Measurements from ENCODE around the gene MIPOL1. TPM values are rescaled to one million over a fixed set of nuclear protein-coding genes. Genes with fewer than 3 reads are reported as not detected.

Gene MIPOL1
- total RNA-seq, 3 donors from 2014 or later (not counting 1 experiment from before 2014, with no cell fraction given), result not detected

GRCh38 chr14:37401093-37401492 is 203.4 kb downstream of the MIPOL1 start:
- no peaks in the 10 kb centered on the region for H3K36me3 ChIP-seq (ENCODE audit: control insufficient read depth, insufficient read depth, low read length)
- no peak for DNase-seq
- Mint-ChIP-seq H3K4me3 (no peak overlapping the region), H3K27me3 (ENCODE audit: low read depth in 2 of 2) (no peaks in the 10 kb centered on the region), H3K4me1 (no peaks in the 10 kb centered on the region), H3K36me3 (peaks cover 21% of the 10 kb centered on the region), H3K27ac (no peak overlapping the region), H3K9me3 (peaks cover 10 to 15% of the 10 kb centered on the region in 2 donors)
- H3K4me1 ChIP-seq (ENCODE audit: control insufficient read depth, insufficient read depth, low read length), result no peaks in the 10 kb centered on the region
- H3K9me3 ChIP-seq (ENCODE audit: control insufficient read depth, insufficient read depth, low read length), result peaks cover 11% of the 10 kb centered on the region
- no peaks in the 10 kb centered on the region for H3K27me3 ChIP-seq (ENCODE audit: control insufficient read depth, insufficient read depth, low read length)
- H3K4me3 ChIP-seq (ENCODE audit: low read length), result no peak overlapping the region
- no CpG with 5 or more reads among the region's 1 CpG for WGBS (ENCODE audit: insufficient coverage)
- ATAC-seq, result no peak
- no peak overlapping the region for H3K27ac ChIP-seq (ENCODE audit: low read length)
- TF ChIP-seq, protein P1, sequence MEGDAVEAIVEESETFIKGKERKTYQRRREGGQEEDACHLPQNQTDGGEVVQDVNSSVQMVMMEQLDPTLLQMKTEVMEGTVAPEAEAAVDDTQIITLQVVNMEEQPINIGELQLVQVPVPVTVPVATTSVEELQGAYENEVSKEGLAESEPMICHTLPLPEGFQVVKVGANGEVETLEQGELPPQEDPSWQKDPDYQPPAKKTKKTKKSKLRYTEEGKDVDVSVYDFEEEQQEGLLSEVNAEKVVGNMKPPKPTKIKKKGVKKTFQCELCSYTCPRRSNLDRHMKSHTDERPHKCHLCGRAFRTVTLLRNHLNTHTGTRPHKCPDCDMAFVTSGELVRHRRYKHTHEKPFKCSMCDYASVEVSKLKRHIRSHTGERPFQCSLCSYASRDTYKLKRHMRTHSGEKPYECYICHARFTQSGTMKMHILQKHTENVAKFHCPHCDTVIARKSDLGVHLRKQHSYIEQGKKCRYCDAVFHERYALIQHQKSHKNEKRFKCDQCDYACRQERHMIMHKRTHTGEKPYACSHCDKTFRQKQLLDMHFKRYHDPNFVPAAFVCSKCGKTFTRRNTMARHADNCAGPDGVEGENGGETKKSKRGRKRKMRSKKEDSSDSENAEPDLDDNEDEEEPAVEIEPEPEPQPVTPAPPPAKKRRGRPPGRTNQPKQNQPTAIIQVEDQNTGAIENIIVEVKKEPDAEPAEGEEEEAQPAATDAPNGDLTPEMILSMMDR (IDR thresholded peaks at IDR 0.05), result no peak
- intact Hi-C loops (cut with micrococcal nuclease), result no loop called here

DNA sequence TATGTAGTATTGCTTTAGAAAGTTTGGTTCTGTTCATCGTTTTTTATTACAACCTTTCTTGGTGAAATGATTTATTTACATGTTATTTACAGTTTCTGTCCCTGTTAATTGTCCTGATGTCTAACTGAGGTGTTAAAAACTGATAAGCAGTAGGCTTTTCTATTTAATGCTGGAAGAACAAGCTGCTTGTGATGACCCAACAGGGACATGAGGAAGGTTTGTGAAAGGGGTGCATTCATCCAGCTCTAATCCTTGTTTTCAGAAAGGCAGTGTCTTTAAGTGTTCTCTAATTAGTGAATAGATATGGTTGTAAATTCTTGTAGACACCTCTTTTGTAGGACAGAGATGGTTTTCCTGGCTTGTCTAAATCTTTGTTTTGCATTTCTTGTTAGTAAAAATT is 205.9 kb downstream of the MIPOL1 start:
- Histone ChIP-seq H3K4me1 (ENCODE audit: control insufficient read depth, insufficient read depth, low read length) (no peaks in the 10 kb centered on the region), H3K4me3 (ENCODE audit: low read length) (no peak overlapping the region), H3K27me3 (ENCODE audit: control insufficient read depth, insufficient read depth, low read length) (no peaks in the 10 kb centered on the region), H3K9me3 (ENCODE audit: control insufficient read depth, insufficient read depth, low read length) (no peaks in the 10 kb centered on the region), H3K36me3 (ENCODE audit: control insufficient read depth, insufficient read depth, low read length) (no peaks in the 10 kb centered on the region), H3K27ac (ENCODE audit: low read length) (no peak overlapping the region)
- H3K4me1 Mint-ChIP-seq, result no peaks in the 10 kb centered on the region
- TF ChIP-seq, protein P1 (IDR thresholded peaks at IDR 0.05), result no peak
- no peak overlapping the region for H3K4me3 Mint-ChIP-seq
- H3K36me3 Mint-ChIP-seq, result peaks cover 12% of the 10 kb centered on the region
- peaks cover 10 to 11% of the 10 kb centered on the region in 2 donors for H3K9me3 Mint-ChIP-seq
- no peak for DNase-seq
- ATAC-seq, result no peak
- H3K27ac Mint-ChIP-seq, result no peak overlapping the region
- intact Hi-C loops (cut with micrococcal nuclease), result no loop called here
- no peaks in the 10 kb centered on the region for H3K27me3 Mint-ChIP-seq (ENCODE audit: low read depth in 2 of 2)
- no CpG with 5 or more reads among the region's 1 CpG for WGBS (ENCODE audit: insufficient coverage)

- Histone ChIP-seq H3K4me3 (ENCODE audit: low read length) (no peak overlapping the region), H3K4me1 (ENCODE audit: control insufficient read depth, insufficient read depth, low read length) (no peaks in the 10 kb centered on the region), H3K27me3 (ENCODE audit: control insufficient read depth, insufficient read depth, low read length) (no peaks in the 10 kb centered on the region), H3K27ac (ENCODE audit: low read length) (no peak overlapping the region), H3K36me3 (ENCODE audit: control insufficient read depth, insufficient read depth, low read length) (no peaks in the 10 kb centered on the region), H3K9me3 (ENCODE audit: control insufficient read depth, insufficient read depth, low read length) (no peaks in the 10 kb centered on the region)
- 83% methylated on average over 1 of the region's 2 CpGs for WGBS (ENCODE audit: insufficient coverage)
- ATAC-seq (no peak), DNase-seq (no peak)
- Mint-ChIP-seq H3K27ac (no peak overlapping the region), H3K4me3 (no peak overlapping the region), H3K4me1 (no peaks in the 10 kb centered on the region), H3K9me3 (peaks cover 0 to 4% of the 10 kb centered on the region in 2 donors), H3K36me3 (no peaks in the 10 kb centered on the region), H3K27me3 (ENCODE audit: low read depth in 2 of 2) (no peaks in the 10 kb centered on the region)
- intact Hi-C loops (cut with micrococcal nuclease), result no loop called here
- TF ChIP-seq, protein P1 (IDR thresholded peaks at IDR 0.05), result no peak
These were observed 208.4 kb downstream of the MIPOL1 start for GRCh38 chr14:37406095-37406494.

GRCh38 chr14:37411079-37411735 is 213.5 kb downstream of the MIPOL1 start:
- no peaks in the 10 kb centered on the region for H3K4me1 ChIP-seq (ENCODE audit: control insufficient read depth, insufficient read depth, low read length)
- Mint-ChIP-seq H3K4me3 (no peak overlapping the region), H3K27me3 (ENCODE audit: low read depth in 2 of 2) (no peaks in the 10 kb centered on the region), H3K27ac (no peak overlapping the region), H3K9me3 (peaks cover 5 to 8% of the 10 kb centered on the region in 2 donors), H3K4me1 (no peaks in the 10 kb centered on the region), H3K36me3 (no peaks in the 10 kb centered on the region)
- no peak overlapping the region for H3K4me3 ChIP-seq (ENCODE audit: low read length)
- intact Hi-C loops (cut with micrococcal nuclease), result no loop called here
- TF ChIP-seq, protein P1 (IDR thresholded peaks at IDR 0.05), result no peak
- ATAC-seq (no peak), DNase-seq (no peak)
- H3K27me3 ChIP-seq (ENCODE audit: control insufficient read depth, insufficient read depth, low read length), result no peaks in the 10 kb centered on the region
- H3K9me3 ChIP-seq (ENCODE audit: control insufficient read depth, insufficient read depth, low read length), result no peaks in the 10 kb centered on the region
- 100% methylated on average over 2 of the region's 3 CpGs for WGBS (ENCODE audit: insufficient coverage)
- no peak overlapping the region for H3K27ac ChIP-seq (ENCODE audit: low read length)
- no peaks in the 10 kb centered on the region for H3K36me3 ChIP-seq (ENCODE audit: control insufficient read depth, insufficient read depth, low read length)
